Activated CD4-positive, alpha-beta T cell treated with anti-CD3 and anti-CD28 coated beads, Interleukin-2, amount 50 U/mL, for 1 hour (primary cell): Measurements from ENCODE around the gene LRRC45.

Experiments
- DNase-seq: peaks from one replicate; pipeline ENCODE4 v3.0.0-alpha.2; 2020

Gene LRRC45

GRCh38 chr17:82020572-82021106 is 2.5 kb upstream of the LRRC45 start:
- DNase-seq, result no peak

DNA sequence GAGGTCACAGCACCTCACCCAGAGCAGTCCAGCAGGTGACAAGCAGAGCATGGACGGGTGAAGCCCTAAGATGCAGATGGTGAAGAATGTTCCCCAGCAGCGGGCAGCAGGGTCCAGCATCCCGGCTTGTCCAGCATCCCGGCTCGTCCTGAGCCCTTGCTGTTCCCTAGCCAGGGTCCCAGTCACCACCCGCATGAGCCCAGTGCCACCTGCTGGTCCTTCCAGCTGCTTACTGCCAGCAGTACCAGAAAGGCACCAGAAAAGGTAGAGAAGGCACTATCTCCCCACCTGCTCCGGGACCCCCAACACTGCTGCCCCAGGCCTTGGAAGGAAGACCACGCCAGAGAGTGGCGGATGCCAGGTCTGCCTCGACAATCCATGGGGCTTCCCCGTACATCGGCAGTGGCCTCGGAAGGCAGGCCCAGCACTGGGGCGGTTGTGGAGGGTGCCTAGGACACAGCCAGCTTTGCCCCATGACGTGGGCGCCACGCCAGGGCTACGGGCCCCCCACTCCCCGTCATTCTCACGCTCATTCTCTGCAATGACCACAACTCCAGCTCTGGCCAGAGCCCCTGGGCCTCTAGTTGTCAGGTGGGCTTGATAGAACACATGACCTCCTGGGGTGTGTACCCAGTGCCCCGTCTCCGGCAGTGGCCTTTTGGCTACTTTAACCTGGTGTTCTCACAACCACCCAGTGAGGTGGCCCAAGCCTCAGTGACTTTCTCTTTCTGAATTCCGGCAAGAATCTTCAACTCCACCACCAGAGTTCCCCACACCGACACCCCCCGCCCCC is 1.8 kb upstream of the LRRC45 start:
- peak; percentile 60 for DNase-seq

DNA sequence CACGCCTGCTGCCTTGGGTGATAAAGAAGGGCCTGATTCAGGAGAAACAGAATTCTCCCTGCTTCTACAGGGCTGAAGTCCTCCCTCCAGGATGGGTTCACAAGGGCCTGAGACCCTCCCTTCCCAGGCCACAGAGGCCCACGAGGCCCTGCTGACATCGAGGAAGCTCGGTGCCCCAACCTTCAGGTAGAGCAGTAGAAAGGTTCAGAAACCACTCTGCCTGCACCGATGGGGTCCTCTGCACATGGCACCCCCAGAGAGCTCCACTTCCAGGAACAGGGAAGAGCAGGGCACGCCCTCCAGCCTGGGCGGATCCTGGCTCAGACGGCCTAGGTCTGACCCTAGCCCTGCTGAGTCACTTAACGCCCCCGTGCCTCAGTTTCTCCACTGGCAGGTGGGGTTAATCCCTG is 1.2 kb upstream of the LRRC45 start:
- no peak for DNase-seq

DNA sequence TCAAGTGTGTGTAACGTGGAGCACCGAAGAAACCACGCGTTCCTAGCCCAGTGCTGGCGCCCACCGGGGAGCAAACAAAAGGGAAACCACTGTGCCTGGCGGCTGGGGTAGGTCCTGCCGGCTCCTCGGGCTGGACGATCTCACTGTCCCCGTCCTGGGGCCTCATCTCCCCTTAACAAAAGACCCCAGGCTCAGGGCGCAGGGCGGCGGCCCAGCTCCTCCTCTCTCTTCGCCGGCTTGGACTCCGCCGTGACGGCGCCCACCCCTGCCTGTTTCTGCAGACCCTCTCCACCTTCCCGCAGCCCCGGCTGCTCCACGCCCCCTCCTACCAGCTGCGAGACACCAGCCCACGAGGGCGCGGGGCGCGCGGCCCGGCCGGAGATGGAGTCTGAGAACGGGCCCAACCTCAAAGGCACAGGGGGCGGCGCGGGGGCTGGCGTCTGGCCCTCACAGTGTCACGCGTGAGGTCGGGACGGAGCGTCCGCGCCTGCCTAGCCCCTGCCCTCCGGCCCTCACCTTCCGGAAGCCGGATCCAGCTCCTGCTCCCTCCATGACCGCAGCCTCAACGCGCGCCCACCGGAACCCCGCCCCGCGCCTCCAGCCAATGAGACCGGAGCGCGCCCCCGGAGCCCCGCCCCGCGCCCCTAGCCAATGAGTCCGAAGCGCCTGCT is 660 bp upstream of the LRRC45 start, which contains the start of gene CENPX:
TSS of gene CENPX (minus strand) at position 569 of the 671 bp plus-strand sequence. CDS start at position 552, 17 bp downstream.
- DNase-seq, result no peak

- DNase-seq, result no peak
Observed at GRCh38 chr17:82023447-82024241, 539 bp downstream of the LRRC45 start.

DNA sequence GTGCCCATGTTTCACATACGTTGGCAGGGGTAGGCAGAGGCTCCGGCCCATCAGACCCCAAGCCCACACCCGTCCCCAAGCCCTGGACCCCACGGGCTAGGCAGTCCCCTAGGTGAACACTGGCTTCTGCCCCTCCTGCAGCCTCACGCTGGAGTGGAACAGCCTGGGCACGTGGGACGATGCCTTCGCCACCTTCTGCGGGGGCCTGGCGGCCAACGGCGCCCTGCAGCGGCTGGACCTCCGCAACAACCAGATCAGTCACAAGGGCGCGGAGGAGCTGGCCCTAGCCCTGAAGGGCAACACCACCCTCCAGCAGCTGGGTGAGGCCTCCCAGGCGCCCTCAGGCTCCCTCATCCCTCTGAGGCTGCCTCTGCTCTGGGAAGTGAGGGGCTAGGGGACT is 1.8 kb downstream of the LRRC45 start:
- DNase-seq, result no peak

- DNase-seq, result no peak
Observed at GRCh38 chr17:82025401-82026107, 2.4 kb downstream of the LRRC45 start.

DNA sequence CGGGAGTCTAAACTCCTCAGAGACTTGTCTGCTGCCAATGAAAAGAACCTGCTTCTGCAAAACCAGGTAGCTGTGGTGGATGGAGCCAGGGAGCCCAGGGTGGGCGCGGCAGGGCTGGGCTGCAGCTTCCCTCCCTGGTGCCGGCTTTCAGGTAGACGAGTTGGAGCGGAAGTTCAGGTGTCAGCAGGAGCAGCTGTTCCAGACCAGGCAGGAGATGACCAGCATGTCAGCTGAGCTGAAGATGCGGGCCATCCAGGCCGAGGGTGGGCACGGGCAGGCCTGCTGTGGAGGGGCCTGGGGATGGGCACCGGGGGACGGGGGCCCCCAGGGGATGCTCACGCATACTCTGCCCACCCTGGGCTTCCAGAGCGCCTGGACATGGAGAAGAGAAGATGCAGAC is 5.1 kb downstream of the LRRC45 start:
- no peak for DNase-seq

GRCh38 chr17:82028966-82029365 is 5.9 kb downstream of the LRRC45 start:
- no peak for DNase-seq

GRCh38 chr17:82029391-82029790 is 6.3 kb downstream of the LRRC45 start:
- DNase-seq, result no peak

- DNase-seq, result no peak
Observed at GRCh38 chr17:82029990-82030469, 6.9 kb downstream of the LRRC45 start.

GRCh38 chr17:82030470-82031302 is 7.6 kb downstream of the LRRC45 start:
- DNase-seq, result peak; percentile 80

GRCh38 chr17:82031303-82031884 is 8.3 kb downstream of the LRRC45 start, which contains the start of gene RAC3:
RAC3 (plus strand) TSS chr17:82031678; CDS start chr17:82031762, 84 bp downstream.
- no peak for DNase-seq

DNA sequence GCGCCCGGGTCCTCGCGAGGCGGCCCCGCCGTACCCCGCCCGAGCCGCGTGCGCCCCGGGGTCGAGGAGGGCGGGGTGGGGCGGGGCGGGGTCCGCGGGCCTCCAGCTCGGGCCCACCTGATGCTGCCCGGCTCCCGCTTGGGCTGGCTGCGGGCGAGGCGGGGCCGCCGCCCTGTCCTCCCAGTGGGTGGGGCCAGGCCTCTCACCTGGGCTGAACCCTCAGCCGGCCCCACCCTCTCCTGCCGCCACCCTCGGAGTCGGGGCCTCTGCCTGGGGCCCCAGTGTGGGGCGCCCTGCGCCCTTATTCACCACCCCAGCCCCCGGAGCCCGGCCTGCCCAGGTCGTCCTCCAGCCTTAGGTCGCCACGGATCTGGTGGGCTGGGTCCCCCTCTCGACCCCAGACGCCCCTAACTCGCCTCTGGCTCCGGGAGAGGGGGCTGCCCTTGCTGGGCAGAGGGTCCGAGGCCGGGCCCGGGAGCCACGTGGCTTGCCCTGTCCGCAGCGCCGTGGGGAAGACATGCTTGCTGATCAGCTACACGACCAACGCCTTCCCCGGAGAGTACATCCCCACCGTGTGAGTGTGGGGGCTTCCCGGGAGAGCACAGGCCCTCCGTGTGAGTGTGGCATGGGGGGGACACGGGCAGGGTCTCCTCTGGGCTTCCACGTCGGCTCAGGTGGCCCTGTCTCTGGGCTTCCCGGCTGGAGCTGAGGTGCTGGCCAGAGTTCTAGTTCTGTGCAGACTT is 9.0 kb downstream of the LRRC45 start:
- peak; percentile 36 for DNase-seq

- DNase-seq, result no peak
Observed at GRCh38 chr17:82033359-82034085, 10.4 kb downstream of the LRRC45 start.

DNA sequence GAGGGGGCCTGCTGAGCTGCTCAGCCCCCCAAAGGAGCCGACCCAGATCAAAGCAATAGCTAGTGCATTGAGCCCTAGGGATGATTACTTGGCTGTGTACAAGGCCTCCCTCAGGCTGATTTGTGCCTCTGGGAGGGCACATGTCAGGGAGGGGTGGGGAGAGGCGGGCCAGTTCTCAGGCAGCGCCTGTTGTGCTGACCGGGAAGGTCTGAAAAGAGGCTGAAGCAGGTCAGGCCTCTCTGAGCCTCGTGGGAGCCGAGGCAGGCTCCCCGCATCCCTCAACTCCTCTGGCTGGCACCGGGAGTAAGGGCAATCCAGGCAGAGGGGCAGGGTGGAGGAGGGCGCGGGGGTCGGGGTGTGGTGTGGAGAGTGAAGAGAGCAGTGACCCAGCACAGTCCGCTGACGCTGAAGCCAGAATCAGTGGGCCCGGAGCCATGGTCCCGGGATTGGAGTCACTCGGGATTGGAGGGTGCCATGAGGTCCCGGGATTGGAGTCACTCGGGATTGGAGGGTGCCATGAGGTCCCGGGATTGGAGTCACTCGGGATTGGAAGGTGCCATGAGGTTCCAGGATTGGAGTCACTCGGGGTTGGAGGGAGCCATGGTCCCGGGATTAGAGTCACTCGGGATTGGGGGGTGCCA is 11.4 kb downstream of the LRRC45 start:
- DNase-seq, result no peak

DNA sequence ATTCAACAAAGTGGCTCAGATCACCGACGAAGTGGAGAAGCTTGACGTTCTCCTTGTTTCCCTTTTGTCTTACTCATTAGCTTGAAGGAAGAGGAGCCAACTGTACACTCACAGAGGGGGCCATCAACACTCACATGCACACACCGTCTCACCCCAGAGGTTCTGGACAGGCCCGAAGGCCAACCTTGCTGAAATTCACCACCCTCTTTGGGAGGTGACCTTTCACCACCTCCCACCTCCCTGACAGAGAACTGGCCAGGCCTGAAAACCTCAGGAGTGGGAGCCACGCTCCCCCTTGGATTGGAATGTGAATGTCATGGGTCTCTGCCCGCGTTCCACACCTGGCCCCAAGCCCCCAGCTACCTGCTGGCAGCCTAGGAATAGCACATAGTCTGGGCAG is 12.4 kb downstream of the LRRC45 start:
- no peak for DNase-seq

DNA sequence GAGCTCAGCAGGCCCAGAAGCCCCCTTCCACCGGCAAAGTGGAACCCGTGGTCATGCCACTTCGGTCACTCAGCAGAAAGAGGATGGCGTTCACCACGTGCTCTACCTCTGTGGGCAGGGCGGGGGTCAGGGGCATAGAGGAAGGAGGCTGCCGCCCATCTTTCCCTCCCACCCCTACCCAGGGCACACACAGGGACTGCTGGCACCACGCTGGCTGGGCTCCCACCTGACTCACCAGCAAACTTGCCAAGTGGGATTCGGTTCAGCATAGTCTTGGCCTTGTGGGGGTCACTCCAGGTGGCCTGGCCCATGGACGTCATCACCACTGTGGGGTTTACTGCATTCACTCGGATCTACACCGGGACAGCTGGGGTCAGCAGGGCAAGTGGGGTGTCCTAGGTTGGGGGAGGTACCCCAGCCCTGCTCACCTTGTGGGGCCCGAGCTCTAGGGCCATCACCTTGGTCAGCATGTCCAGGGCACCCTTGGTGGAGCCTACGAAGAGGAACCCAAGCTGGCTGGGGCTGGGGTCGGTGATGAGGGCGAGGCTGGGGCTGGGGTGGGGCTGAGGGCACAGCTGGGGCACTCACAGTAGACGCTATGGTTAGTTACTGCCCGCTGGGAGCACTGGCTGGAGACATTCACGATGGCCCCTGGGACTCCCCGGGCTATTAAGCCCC is 13.0 kb downstream of the LRRC45 start:
- DNase-seq, result no peak
